HUES64 (cell line): ENCODE results near the gene GPR42.

Experiments
- H3K27ac ChIP-seq: 2 replicates; pipeline ENCODE4 v1.7.0; 2013; ENCODE audit warnings: low read depth, low read length, inconsistent platforms
- H3K27me3 ChIP-seq: 2 replicates; pipeline ENCODE4 v1.6.1; 2013; ENCODE audit warnings: mild to moderate bottlenecking, low read length; ENCODE audit not compliant: insufficient read depth
- H3K36me3 ChIP-seq: 2 replicates; pipeline ENCODE4 v1.6.1; 2013; ENCODE audit warnings: mild to moderate bottlenecking, low read length; ENCODE audit not compliant: insufficient read depth
- H3K4me1 ChIP-seq: 2 replicates; pipeline ENCODE4 v1.6.1; 2013; ENCODE audit warnings: mild to moderate bottlenecking, low read length, moderate library complexity; ENCODE audit not compliant: insufficient read depth
- H3K4me3 ChIP-seq: 2 replicates; pipeline ENCODE4 v1.5.1; 2013; ENCODE audit warnings: mild to moderate bottlenecking, low read length, moderate library complexity
- H3K9ac ChIP-seq: 2 replicates; pipeline ENCODE4 v1.6.1; 2013; ENCODE audit warnings: mild to moderate bottlenecking, low read depth, low read length
- H3K9me3 ChIP-seq: 2 replicates; pipeline ENCODE4 v1.6.1; 2013; ENCODE audit warnings: low read depth, low read length; ENCODE audit not compliant: insufficient read depth
- WGBS: fragments of 150-250, 120-280 bp; methylation state at CpG from one replicate; pipeline ENCODE4 v1.1.7; 2013; ENCODE audit warnings: missing lambda C conversion rate; 5-methylcytosine and 5-hydroxymethylcytosine counted together

The GPR42 gene

GRCh38 chr19:35337097-35337983, 33.5 kb upstream of the GPR42 start:
- 89% methylated on average over 25 of the region's 25 CpGs for WGBS
- Histone ChIP-seq H3K27me3 (no peaks in the 10 kb centered on the region), H3K9ac (no peak overlapping the region), H3K9me3 (no peaks in the 10 kb centered on the region), H3K27ac (no peak overlapping the region), H3K4me3 (no peak overlapping the region), H3K4me1 (no peaks in the 10 kb centered on the region), H3K36me3 (no peaks in the 10 kb centered on the region)

GRCh38 chr19:35337984-35338296, 32.9 kb upstream of the GPR42 start:
- Histone ChIP-seq H3K27ac (no peak overlapping the region), H3K4me1 (no peaks in the 10 kb centered on the region), H3K4me3 (no peak overlapping the region), H3K9me3 (no peaks in the 10 kb centered on the region), H3K36me3 (no peaks in the 10 kb centered on the region), H3K27me3 (no peaks in the 10 kb centered on the region), H3K9ac (no peak overlapping the region)
- WGBS: 94% methylated on average over 13 of the region's 13 CpGs

- no peaks in the 10 kb centered on the region for H3K27me3 ChIP-seq
- H3K4me3 ChIP-seq: no peak overlapping the region
- no peaks in the 10 kb centered on the region for H3K4me1 ChIP-seq
- no peaks in the 10 kb centered on the region for H3K36me3 ChIP-seq
- no peak overlapping the region for H3K9ac ChIP-seq
- H3K9me3 ChIP-seq: no peaks in the 10 kb centered on the region
- no peak overlapping the region for H3K27ac ChIP-seq
- WGBS: 93% methylated on average over 11 of the region's 11 CpGs
Observed at GRCh38 chr19:35340431-35340830, 30.4 kb upstream of the GPR42 start.

- Histone ChIP-seq H3K4me1 (no peaks in the 10 kb centered on the region), H3K9me3 (no peaks in the 10 kb centered on the region), H3K9ac (no peak overlapping the region), H3K36me3 (no peaks in the 10 kb centered on the region), H3K4me3 (no peak overlapping the region), H3K27me3 (no peaks in the 10 kb centered on the region), H3K27ac (no peak overlapping the region)
- 92% methylated on average over 16 of the region's 16 CpGs for WGBS
Observed at GRCh38 chr19:35341006-35341405, 29.9 kb upstream of the GPR42 start.

- Histone ChIP-seq H3K27ac (no peak overlapping the region), H3K4me1 (no peaks in the 10 kb centered on the region)
- 96% methylated on average over 14 of the region's 14 CpGs for WGBS
Observed at GRCh38 chr19:35341565-35342225, 29.2 kb upstream of the GPR42 start.

GRCh38 chr19:35342430-35342829, 28.4 kb upstream of the GPR42 start:
- no peaks in the 10 kb centered on the region for H3K9me3 ChIP-seq
- no peak overlapping the region for H3K4me3 ChIP-seq
- H3K9ac ChIP-seq: no peak overlapping the region
- H3K4me1 ChIP-seq: no peaks in the 10 kb centered on the region
- no peaks in the 10 kb centered on the region for H3K36me3 ChIP-seq
- WGBS: 72% methylated on average over 5 of the region's 5 CpGs
- no peaks in the 10 kb centered on the region for H3K27me3 ChIP-seq
- no peak overlapping the region for H3K27ac ChIP-seq

More at GRCh38 chr19:35341565-35342225, 29.2 kb upstream of the GPR42 start:
- H3K9ac ChIP-seq: no peak overlapping the region
- no peaks in the 10 kb centered on the region for H3K9me3 ChIP-seq
- no peaks in the 10 kb centered on the region for H3K36me3 ChIP-seq
- H3K27me3 ChIP-seq: no peaks in the 10 kb centered on the region
- H3K4me3 ChIP-seq: no peak overlapping the region

- no peaks in the 10 kb centered on the region for H3K9me3 ChIP-seq
- H3K27ac ChIP-seq: no peak overlapping the region
- no peaks in the 10 kb centered on the region for H3K4me1 ChIP-seq
- no peaks in the 10 kb centered on the region for H3K27me3 ChIP-seq
- no peaks in the 10 kb centered on the region for H3K36me3 ChIP-seq
- no peak overlapping the region for H3K9ac ChIP-seq
- WGBS: 89% methylated on average over 17 of the region's 17 CpGs
- no peak overlapping the region for H3K4me3 ChIP-seq
Observed at GRCh38 chr19:35344511-35345031, 26.3 kb upstream of the GPR42 start.

GRCh38 chr19:35345671-35346111, 25.2 kb upstream of the GPR42 start:
- H3K9me3 ChIP-seq: no peaks in the 10 kb centered on the region
- H3K9ac ChIP-seq: no peak overlapping the region
- no peaks in the 10 kb centered on the region for H3K27me3 ChIP-seq
- no peak overlapping the region for H3K27ac ChIP-seq
- no peak overlapping the region for H3K4me3 ChIP-seq
- H3K36me3 ChIP-seq: no peaks in the 10 kb centered on the region
- no peaks in the 10 kb centered on the region for H3K4me1 ChIP-seq
- WGBS: 92% methylated on average over 11 of the region's 11 CpGs

- H3K4me1 ChIP-seq: no peaks in the 10 kb centered on the region
- no peak overlapping the region for H3K27ac ChIP-seq
- no peaks in the 10 kb centered on the region for H3K27me3 ChIP-seq
- H3K4me3 ChIP-seq: no peak overlapping the region
- no peaks in the 10 kb centered on the region for H3K36me3 ChIP-seq
- H3K9ac ChIP-seq: no peak overlapping the region
- WGBS: 92% methylated on average over 28 of the region's 28 CpGs
- H3K9me3 ChIP-seq: no peaks in the 10 kb centered on the region
Observed at GRCh38 chr19:35346193-35347052, 24.4 kb upstream of the GPR42 start.

GRCh38 chr19:35347171-35347929, 23.5 kb upstream of the GPR42 start, which contains the start of gene FFAR1:
FFAR1 (plus strand) TSS chr19:35347902; CDS start chr19:35351552, 3,650 bp downstream.
- Histone ChIP-seq H3K9ac (no peak within 1 kb of the TSS), H3K27ac (no peak within 1 kb of the TSS), H3K9me3 (no peaks in the 10 kb centered on the region), H3K4me1 (no peaks in the 10 kb centered on the region), H3K36me3 (no peaks in the 10 kb centered on the region), H3K4me3 (no peak within 1 kb of the TSS), H3K27me3 (no peaks in the 10 kb centered on the region)
- 94% methylated on average over 18 of the region's 18 CpGs for WGBS
